GM21737 (cell line): ENCODE measurements around the gene TNFSF15.

Source experiments
- ATAC-seq: cut with Tn5 transposase; IDR thresholded peaks from one replicate; pipeline ENCODE4 v1.9.1; 2021; ENCODE audit warnings: mild to moderate bottlenecking, moderate library complexity; ENCODE audit not compliant: unreplicated experiment

Gene TNFSF15

DNA sequence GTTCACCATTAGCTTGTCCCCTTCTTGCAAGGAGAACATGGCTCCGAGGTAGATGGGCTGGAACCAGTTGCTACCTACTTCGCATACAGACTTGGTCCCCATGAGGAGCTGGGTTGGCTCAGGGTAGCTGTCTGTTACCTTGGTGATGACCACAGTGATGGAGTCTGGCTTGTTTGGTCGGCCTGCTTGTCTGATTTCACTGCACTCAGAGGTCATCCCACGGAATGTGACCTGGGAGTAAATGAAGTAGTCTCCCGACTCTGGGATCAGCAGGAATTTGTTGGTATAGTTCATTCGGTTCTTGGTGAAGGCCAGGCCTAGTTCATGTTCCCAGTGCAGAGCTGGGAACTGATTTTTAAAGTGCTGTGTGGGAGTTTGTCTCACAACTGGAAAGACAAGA lies 15.3 kb downstream of the TNFSF15 start:
- ATAC-seq: no peak

- no peak for ATAC-seq
Measured at GRCh38 chr9:114789006-114789405, 16.8 kb downstream of the TNFSF15 start.

GRCh38 chr9:114787781-114788498 lies 17.9 kb downstream of the TNFSF15 start:
- ATAC-seq: no peak

- ATAC-seq: no peak
Measured at GRCh38 chr9:114787214-114787613, 18.6 kb downstream of the TNFSF15 start.

DNA sequence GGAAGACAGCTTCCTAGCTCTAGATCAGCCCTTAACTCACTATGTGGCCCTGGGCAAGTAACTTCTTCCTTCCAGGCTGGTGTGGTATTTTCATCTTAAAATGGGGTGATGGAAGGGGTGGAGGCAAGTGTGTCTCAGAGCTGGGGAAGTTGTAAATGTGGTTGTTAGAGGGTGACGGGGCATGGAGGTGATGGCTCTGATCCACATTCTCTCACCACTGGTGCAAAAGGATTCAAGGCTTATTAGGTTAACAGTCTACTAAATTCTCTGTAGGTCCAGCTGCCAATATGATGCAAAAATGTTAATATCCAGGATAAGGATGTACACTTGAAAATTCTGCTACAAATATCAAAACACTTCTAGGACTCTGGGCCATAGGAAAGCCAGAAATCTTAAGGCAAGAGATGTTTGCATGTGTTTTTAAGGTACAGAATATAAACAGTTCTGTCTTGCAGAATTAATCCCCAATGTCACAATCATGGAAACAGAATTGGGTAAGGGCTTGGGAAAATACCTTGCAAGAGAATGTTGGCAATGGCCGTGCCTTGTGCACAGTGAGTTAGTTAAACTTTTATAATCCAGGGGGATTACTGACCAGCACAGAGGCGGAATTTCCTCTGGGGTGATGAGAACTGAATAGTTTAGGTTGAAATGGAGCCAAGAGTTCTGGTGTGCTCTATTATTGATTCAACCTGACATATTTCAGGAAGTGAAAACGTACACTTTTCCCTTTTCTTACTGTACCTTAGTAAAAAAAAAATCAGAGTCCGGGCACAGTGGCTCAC lies 19.8 kb downstream of the TNFSF15 start:
- ATAC-seq: no peak

- ATAC-seq: no peak
Measured at GRCh38 chr9:114784721-114785279, 21.0 kb downstream of the TNFSF15 start.

- no peak for ATAC-seq
Measured at GRCh38 chr9:114782586-114782985, 23.3 kb downstream of the TNFSF15 start.

GRCh38 chr9:114779352-114779845 lies 26.4 kb downstream of the TNFSF15 start:
- ATAC-seq: no peak

DNA sequence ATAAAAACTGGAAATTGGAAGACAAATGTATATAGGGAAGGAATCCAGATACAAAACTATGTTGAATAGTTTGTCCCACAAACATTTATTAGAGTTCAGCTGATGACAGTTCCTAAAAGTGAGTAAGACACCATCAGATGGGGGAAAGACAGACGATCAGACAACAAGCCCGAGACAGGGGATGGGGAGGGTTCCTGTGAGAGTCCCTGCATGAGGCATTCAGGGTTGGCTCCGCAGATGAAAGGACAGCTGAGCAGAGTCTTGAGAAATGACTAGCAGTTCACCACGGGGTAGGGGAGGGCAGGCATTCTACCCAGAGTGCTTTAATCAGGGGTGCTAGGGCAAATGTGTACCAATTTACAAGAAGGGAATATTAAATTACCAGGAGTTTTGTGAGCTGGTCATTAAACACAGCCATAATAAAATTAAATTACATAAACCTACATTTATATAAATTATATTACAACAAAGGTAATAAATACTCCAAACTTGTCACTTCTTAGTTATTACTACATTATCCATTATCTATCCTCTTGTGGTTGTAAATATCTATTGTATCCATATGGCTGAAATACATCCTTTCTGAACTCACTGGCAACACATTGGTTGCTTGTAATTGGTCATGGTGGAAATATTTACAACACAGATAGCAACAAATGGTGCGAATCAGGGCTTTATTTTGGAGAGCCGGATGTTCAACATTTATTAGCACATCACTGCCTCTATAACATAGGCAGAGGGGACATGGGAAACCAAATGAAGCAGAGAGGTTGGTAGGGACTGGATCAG lies 27.8 kb downstream of the TNFSF15 start:
- no peak for ATAC-seq

DNA sequence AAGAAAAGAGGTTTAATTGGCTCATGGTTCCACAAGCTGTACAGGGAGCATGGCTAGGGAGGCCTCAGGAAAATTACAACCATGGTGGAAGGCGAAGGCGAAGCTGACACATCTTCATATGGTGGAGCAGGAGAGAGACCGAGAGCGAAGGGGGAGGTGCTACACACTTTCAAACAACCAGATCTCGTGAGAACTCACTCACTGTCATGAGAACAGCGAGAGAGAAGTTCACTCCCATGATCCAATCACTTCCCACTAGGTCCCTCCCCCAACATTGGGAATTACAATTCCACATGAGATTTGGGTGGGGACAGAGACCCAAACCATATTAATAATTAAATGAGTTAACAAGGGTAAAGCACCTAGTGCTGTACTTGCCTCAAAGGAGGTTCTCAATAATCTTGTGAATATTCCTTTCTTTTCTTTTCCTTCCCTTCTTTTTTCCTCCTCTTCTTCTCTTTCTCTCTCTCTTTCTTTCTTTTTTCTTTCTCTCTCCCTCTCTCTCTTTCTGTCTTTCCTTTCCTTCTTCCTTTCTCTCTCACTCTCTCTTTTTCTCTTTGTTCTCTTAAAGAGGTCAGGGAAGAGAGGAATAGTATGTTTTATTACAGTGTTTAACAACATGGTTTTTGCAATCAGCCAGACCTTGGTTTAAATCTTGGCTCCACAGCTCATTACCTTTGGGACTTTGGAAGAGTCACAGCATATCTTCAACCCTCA lies 29.0 kb downstream of the TNFSF15 start:
- no peak for ATAC-seq

GRCh38 chr9:114775981-114776380 lies 29.9 kb downstream of the TNFSF15 start:
- ATAC-seq: no peak

- no peak for ATAC-seq
Measured at GRCh38 chr9:114775121-114775520, 30.7 kb downstream of the TNFSF15 start.

- no peak for ATAC-seq
Measured at GRCh38 chr9:114774524-114774923, 31.3 kb downstream of the TNFSF15 start.

DNA sequence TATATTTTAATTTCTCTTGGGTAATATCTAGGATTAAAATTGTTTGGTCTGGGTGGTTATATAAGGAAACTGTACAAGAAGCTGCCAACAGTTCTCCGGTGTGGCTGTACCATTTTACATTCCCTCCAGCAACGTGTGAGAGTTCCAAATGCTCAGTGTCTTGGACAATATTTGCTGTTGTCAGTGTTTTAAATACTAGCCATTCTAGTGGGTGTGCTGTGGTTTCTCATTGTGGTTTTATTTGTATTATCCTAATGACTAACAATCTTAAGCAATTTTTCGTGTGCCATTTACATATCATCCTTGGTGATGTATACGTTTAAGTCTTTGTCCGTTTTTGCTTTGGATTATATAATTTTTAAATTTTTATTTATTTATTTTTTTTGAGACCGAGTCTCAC lies 34.0 kb downstream of the TNFSF15 start:
- no peak for ATAC-seq

DNA sequence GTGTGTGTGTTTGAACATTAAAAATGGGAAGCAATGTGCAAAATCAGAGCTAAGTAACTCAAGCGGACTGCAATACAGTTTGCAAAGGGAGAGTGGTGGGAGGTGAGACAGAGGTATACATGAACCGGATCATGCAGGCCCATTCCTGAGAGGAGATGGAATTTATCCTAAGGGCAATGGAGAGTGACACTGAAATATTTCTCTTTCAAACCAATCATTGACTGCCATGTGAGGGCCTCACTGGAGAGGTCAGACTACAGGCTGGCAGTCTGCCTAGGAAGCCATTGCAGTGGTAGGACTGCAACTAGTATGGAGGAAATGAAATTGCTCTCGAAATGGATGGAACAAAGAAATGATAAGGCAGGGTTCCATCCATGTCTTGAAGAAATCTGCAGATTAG lies 34.8 kb downstream of the TNFSF15 start:
- no peak for ATAC-seq

GRCh38 chr9:114769624-114770023 lies 36.2 kb downstream of the TNFSF15 start:
- ATAC-seq: no peak

DNA sequence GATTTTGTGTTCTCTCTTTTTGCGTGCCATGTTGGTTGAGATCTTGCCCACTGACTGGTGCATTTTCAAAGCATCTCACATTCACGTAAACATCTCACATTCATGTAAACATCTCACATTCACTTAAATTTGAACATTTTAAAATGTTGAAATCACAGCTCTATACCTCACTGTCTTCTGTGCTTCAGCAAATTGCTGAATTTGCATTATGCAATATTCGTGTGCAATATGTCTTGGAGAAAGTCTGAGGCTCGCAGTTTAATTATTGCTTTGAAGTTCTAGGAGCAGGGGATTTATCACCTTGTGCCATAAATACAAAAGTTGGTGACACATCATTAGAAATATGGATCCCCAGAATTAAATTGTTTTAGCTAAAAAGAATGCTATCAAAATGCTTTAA lies 42.6 kb downstream of the TNFSF15 start:
- no peak for ATAC-seq

DNA sequence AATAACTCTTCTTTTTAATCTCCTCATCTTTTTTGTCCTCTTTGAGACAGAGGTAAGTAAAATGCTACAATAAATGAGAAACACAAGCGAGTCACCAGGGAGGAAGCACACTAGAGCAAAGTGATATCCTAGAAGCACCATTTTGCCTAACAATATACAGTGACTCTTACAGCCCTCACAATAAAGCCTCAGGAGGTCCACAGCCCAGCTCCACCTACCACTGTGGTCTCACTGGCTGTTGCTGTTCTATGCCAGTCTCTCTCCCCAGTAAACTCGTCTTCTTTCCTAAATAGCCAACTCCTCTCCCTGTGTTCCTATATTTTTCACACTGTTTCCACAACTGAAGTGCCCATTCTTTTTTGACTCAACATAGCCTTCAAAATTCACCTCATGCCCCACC lies 44.3 kb downstream of the TNFSF15 start:
- no peak for ATAC-seq

DNA sequence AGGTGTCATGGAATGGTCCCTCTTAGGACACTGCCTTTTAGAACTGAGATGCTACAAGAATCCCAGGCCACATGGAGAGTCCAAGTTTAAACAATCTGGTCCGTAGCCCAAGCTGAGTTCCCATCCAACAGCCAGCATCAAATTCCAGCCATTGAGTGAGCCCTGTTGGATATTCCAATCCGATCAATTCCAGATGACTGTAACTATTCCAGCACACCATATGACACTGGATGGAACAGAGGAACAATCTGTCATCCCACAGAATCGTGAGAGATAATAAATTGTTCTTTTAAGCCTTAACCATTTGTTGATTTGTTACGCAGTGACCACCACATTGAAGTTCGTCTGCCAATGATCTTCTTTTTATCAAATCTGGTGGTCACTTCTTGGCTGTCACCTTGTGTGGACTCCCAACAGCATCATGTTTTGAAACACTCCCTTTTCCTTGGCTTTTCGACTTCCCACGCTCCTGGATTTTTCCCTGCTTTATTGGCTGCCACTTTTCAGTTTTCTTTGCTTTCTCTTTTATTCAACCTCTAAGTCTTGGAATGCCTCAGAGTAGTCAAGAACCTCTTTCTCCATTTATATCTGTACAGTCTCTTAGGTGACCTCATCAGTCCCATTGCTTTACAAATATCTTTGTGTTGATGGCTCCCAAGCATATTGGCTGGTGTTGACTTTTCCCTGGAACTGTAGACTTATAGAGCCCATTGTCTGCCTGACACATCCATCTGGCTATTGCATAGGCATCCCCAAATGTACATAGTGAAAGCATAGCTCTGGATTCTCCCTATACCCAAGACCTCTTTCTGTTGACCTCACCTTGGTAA lies 46.1 kb downstream of the TNFSF15 start:
- no peak for ATAC-seq

DNA sequence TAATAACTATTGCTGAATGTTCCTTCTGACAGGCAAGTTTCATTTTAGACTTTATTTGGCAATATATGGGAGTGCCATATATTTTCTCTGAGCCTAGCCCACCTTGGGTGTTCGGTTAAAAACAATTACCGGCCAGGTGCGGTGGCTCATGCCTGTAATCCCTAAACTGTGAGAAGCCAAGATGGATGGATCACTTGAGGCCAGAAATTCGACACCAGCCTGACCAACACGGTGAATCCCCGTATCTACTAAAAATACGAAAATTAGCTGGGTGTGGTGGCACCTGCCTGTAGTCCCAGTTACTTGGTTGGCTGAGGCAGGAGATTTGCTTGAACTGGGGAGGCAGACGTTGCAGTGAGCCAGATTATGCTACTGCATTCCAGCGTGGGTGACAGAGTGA lies 47.9 kb downstream of the TNFSF15 start:
- no peak for ATAC-seq
